GM23338 (cell line): ENCODE data around the gene GAPVD1. TPM values are rescaled to one million over a fixed set of nuclear protein-coding genes. Genes with fewer than 3 reads are reported as not detected.

Source experiments
- ATAC-seq: fragments of 200-7000 bp; cut with Tn5 transposase; 3 replicates; pipeline ENCODE4 v1.9.1; 2020
- DNase-seq: peaks from one replicate; pipeline ENCODE4 v3.0.0-alpha.2; 2015; ENCODE audit warnings: low spot score
- H2AFZ ChIP-seq: fragments of 200-600 bp; sonication (generic); 2 replicates; pipeline ENCODE4 v1.8.0; 2016; ENCODE audit warnings: antibody characterized with exemption, mild to moderate bottlenecking, moderate library complexity
- H3F3A ChIP-seq: fragments of 200-600 bp; sonication (generic); replicated peaks from 2 replicates; pipeline ENCODE4 v1.8.0; 2017; ENCODE audit warnings: antibody characterized with exemption, mixed run types, low read depth
- H3K27ac ChIP-seq: fragments of 200-600 bp; sonication (generic); 2 replicates; pipeline ENCODE4 v1.6.1; 2016; ENCODE audit warnings: low read depth
- H3K27me3 ChIP-seq: fragments of 200-600 bp; sonication (generic); 2 replicates; pipeline ENCODE4 v1.8.0; 2016; ENCODE audit warnings: mild to moderate bottlenecking, mixed run types, moderate library complexity; ENCODE audit not compliant: insufficient read depth
- H3K36me3 ChIP-seq: fragments of 200-600 bp; sonication (generic); 2 replicates; pipeline ENCODE4 v1.8.0; 2016; ENCODE audit warnings: mild to moderate bottlenecking; ENCODE audit not compliant: insufficient read depth
- H3K4me1 ChIP-seq: fragments of 200-600 bp; sonication (generic); 2 replicates; pipeline ENCODE4 v1.8.0; 2016; ENCODE audit warnings: mild to moderate bottlenecking, moderate library complexity; ENCODE audit not compliant: insufficient read depth
- H3K4me2 ChIP-seq: fragments of 200-600 bp; sonication (generic); 2 replicates; pipeline ENCODE4 v1.7.1; 2017; ENCODE audit warnings: mixed run types
- H3K4me3 ChIP-seq: fragments of 200-600 bp; sonication (generic); 2 replicates; pipeline ENCODE4 v1.6.1; 2016; ENCODE audit warnings: mixed run types
- H3K79me2 ChIP-seq: fragments of 200-600 bp; sonication (generic); replicated peaks from 2 replicates; pipeline ENCODE4 v1.8.0; 2017; ENCODE audit warnings: mild to moderate bottlenecking; ENCODE audit not compliant: insufficient read depth
- H3K9me2 ChIP-seq: fragments of 200-600 bp; sonication (generic); 2 replicates; pipeline ENCODE4 v1.8.0; 2017; ENCODE audit not compliant: insufficient read depth
- H4K20me1 ChIP-seq: fragments of 200-600 bp; sonication (generic); replicated peaks from 2 replicates; pipeline ENCODE4 v1.8.0; 2017; ENCODE audit warnings: mild to moderate bottlenecking; ENCODE audit not compliant: insufficient read depth
- H3K27ac Mint-ChIP-seq: 2 replicates; pipeline ENCODE4 v1.8.0; 2020; ENCODE audit warnings: inconsistent platforms, mild to moderate bottlenecking, moderate library complexity, mixed read lengths
- H3K27me3 Mint-ChIP-seq: 3 replicates; pipeline ENCODE4 v1.8.0; 2022; ENCODE audit warnings: low read depth, mild to moderate bottlenecking, moderate library complexity, mixed read lengths, inconsistent platforms; ENCODE audit not compliant: insufficient read depth, poor library complexity
- H3K36me3 Mint-ChIP-seq: 3 replicates; pipeline ENCODE4 v1.8.0; 2021; ENCODE audit warnings: low read depth, mild to moderate bottlenecking, inconsistent platforms, moderate library complexity, mixed read lengths
- H3K4me1 Mint-ChIP-seq: 3 replicates; pipeline ENCODE4 v1.8.0; 2020; ENCODE audit warnings: mild to moderate bottlenecking, inconsistent platforms, mixed read lengths
- H3K4me3 Mint-ChIP-seq: 3 replicates; pipeline ENCODE4 v1.8.0; 2021; ENCODE audit warnings: moderate library complexity, mild to moderate bottlenecking, inconsistent platforms, mixed read lengths
- H3K9me3 Mint-ChIP-seq: 3 replicates; pipeline ENCODE4 v1.8.0; 2020; ENCODE audit warnings: moderate library complexity, mild to moderate bottlenecking, inconsistent platforms, mixed read lengths
- CTCF ChIP-seq, 2 experiments: fragments of 200-600 bp in 1 of 2; sonication (generic) in 1 of 2; conservative IDR thresholded peaks; 2 replicates each; pipeline versions ENCODE4 v1.5.1 to v1.6.1; 2016 to 2017; ENCODE audit warnings: antibody characterized with exemption in 2 of 2, low read depth in 2 of 2, mild to moderate bottlenecking in 2 of 2, moderate library complexity in 1 of 2
- REST ChIP-seq: IDR thresholded peaks from one replicate; pipeline ENCODE4 v1.6.1; 2018; ENCODE audit warnings: antibody characterized with exemption; ENCODE audit not compliant: unreplicated experiment
- ZNF462 ChIP-seq: fragments of 250-450 bp; sonication (Bioruptor Pico); IDR thresholded peaks from 2 replicates; pipeline ENCODE4 v1.5.0; 2020; ENCODE audit warnings: mild to moderate bottlenecking, moderate library complexity
- polyA plus RNA-seq: library from polyadenylated mRNA; unstranded; fragments of >200 nt; fragmentation: Nextera tagmentation; extraction: Ambion mirVana; gene quantifications from 2 replicates; pipeline ENCODE4 v1.2.1, GENCODE V29; 2016
- total RNA-seq: library from RNA; depleted of rRNA; stranded (reverse); fragments of >200 nt; shearing (Covaris generic); gene quantifications from 2 replicates; pipeline ENCODE4 v1.2.3, GENCODE V29; 2014

Gene GAPVD1
- total and polyA plus RNA-seq, 2 experiments from 2014 or later, result 19.2 to 34.6 TPM

GRCh38 chr9:125359011-125359410 lies 97.4 kb downstream of the GAPVD1 start:
- Mint-ChIP-seq H3K27me3 (no peaks in the 10 kb centered on the region), H3K4me3 (no peak overlapping the region), H3K27ac (no peak overlapping the region), H3K36me3 (peaks cover 30% of the 10 kb centered on the region), H3K9me3 (no peaks in the 10 kb centered on the region), H3K4me1 (no peaks in the 10 kb centered on the region)
- Histone ChIP-seq H2AFZ (no peak overlapping the region), H3K79me2 (no peaks in the 10 kb centered on the region), H3K36me3 (peaks cover 43% of the 10 kb centered on the region), H3K27me3 (no peaks in the 10 kb centered on the region), H3K4me3 (no peak overlapping the region), H3F3A (no peaks in the 10 kb centered on the region), H3K4me2 (no peak overlapping the region), H3K4me1 (no peaks in the 10 kb centered on the region), H3K9me2 (no peaks in the 10 kb centered on the region), H4K20me1 (0 out of 2 replicates have a peak, but pooled peaks cover 4% of the 10 kb centered on the region), H3K27ac (no peak overlapping the region)
- TF ChIP-seq CTCF (conservative IDR thresholded peaks at IDR 0.05; ENCODE audit: low read depth in 2 of 2) (no peak), ZNF462 (CRISPR knock-in tag) (no peak), REST (no peak)
- no peak for ATAC-seq
- no peak for DNase-seq
